ENCODE results near the gene CPT1A. TPM values are rescaled to one million over a fixed set of nuclear protein-coding genes. Genes with fewer than 3 reads are reported as not detected.

Gene CPT1A
- total RNA-seq, 4 donors from 2014 or later, result 80.6 to 372 (median 118) TPM

GRCh38 chr11:68710409-68710808 is 131.3 kb downstream of the CPT1A start:
- H3K27me3 ChIP-seq, result no peaks in the 10 kb centered on the region
- TF ChIP-seq CTCF (IDR thresholded peaks at IDR 0.05) (no peak), POLR2A (IDR thresholded peaks at IDR 0.05) (no peak)
- no peaks in the 10 kb centered on the region for H3K9me3 ChIP-seq
- no peak overlapping the region for H3K27ac ChIP-seq
- no peaks in the 10 kb centered on the region for H3K36me3 ChIP-seq
- no peak overlapping the region for H3K4me3 ChIP-seq
- DNase-seq, result no peak
- H3K4me1 ChIP-seq, result no peaks in the 10 kb centered on the region

DNA sequence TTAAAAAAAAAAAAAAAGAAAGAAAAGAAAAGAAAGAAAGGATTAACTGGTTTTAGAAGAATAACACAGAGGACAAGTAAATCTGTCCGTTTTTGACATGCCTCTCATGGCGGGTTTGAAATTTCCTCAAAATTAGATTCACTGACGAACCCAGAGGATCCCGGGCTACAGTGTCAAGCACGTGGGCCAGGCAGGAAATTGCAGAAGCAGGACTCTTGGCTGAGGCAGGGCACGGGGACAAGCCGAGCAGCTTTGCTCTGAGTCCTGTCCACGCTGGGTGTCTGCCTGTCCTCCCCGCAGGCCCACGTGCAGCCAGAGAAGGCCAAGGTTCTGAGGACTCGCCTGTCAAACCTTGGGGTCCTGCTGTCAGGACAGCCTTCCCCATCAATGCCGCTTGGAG is 132.7 kb downstream of the CPT1A start:
- TF ChIP-seq CTCF (IDR thresholded peaks at IDR 0.05), result no peak
- no peak for TF ChIP-seq POLR2A (IDR thresholded peaks at IDR 0.05)
- no peak for DNase-seq
- Histone ChIP-seq H3K27ac (no peak overlapping the region), H3K36me3 (no peaks in the 10 kb centered on the region), H3K4me1 (no peaks in the 10 kb centered on the region), H3K9me3 (no peaks in the 10 kb centered on the region), H3K27me3 (no peaks in the 10 kb centered on the region), H3K4me3 (no peak overlapping the region)

DNA sequence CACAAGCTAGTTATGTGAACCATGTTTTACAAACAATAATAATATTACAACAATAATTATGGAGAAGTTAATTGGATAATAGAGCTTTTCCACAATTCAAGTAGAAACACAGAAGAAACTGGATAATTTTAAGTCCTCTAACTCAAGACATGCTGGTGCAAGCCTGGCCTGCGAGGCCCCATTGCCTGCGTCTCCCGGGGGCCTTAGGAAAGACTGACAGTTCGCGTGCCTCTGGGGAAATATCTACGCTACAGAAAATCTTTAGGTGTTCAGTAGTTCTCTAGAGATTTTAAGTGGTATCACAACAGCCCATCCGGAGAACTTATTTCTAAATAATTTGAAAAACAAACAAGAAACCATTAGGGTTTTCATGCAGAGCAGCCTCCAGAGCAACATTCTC is 134.2 kb downstream of the CPT1A start:
- H3K4me1 ChIP-seq, result no peaks in the 10 kb centered on the region
- H3K9me3 ChIP-seq, result no peaks in the 10 kb centered on the region
- DNase-seq, result no peak
- no peak overlapping the region for H3K4me3 ChIP-seq
- H3K27ac ChIP-seq, result no peak overlapping the region
- no peaks in the 10 kb centered on the region for H3K27me3 ChIP-seq
- TF ChIP-seq POLR2A (IDR thresholded peaks at IDR 0.05) (no peak), CTCF (IDR thresholded peaks at IDR 0.05) (no peak)
- no peaks in the 10 kb centered on the region for H3K36me3 ChIP-seq

GRCh38 chr11:68704887-68705286 is 136.8 kb downstream of the CPT1A start:
- Histone ChIP-seq H3K27me3 (no peaks in the 10 kb centered on the region), H3K36me3 (no peaks in the 10 kb centered on the region), H3K4me1 (no peaks in the 10 kb centered on the region), H3K9me3 (no peaks in the 10 kb centered on the region), H3K4me3 (no peak overlapping the region), H3K27ac (no peak overlapping the region)
- no peak for DNase-seq
- TF ChIP-seq CTCF (IDR thresholded peaks at IDR 0.05) (no peak), POLR2A (IDR thresholded peaks at IDR 0.05) (no peak)

Other genes starting within 250 kb of the CPT1A start
- gene GAL, start 157.4 kb downstream of the CPT1A start, total RNA-seq, result 1 to 10 TPM in 1 of 4 donors, not detected in 3; 1.2 TPM
- gene TESMIN, start 90.4 kb downstream of the CPT1A start, total RNA-seq, result 10 to 100 TPM in 2 of 4 donors, 1 to 10 TPM in 2; 2.6 to 16.7 (median 8.2) TPM
- gene MRPL21, start 61.9 kb upstream of the CPT1A start, total RNA-seq, result 10 to 100 TPM; 27.4 to 49.5 (median 38.1) TPM
- 10 to 100 TPM; 30.2 to 59.5 (median 49.2) TPM for gene IGHMBP2, start 62.0 kb upstream of the CPT1A start, total RNA-seq
- not detected for gene MRGPRD, start 139.1 kb upstream of the CPT1A start, total RNA-seq
- 10 to 100 TPM in 1 of 4 donors, 1 to 10 TPM in 3; 4.2 to 21.9 (median 5.2) TPM for gene MRGPRF, start 171.3 kb upstream of the CPT1A start, total RNA-seq
- 10 to 100 TPM; 22.4 to 42.5 (median 33.0) TPM for gene TPCN2, start 207.0 kb upstream of the CPT1A start, total RNA-seq

Data from Peyer's patch (tissue), 4 donors.